ENCODE measurements around the gene DNAJB6. TPM values are rescaled to one million over a fixed set of nuclear protein-coding genes. Genes with fewer than 3 reads are reported as not detected.

The DNAJB6 gene
- total RNA-seq, 1 experiment from 2014 or later: 288 TPM

DNA sequence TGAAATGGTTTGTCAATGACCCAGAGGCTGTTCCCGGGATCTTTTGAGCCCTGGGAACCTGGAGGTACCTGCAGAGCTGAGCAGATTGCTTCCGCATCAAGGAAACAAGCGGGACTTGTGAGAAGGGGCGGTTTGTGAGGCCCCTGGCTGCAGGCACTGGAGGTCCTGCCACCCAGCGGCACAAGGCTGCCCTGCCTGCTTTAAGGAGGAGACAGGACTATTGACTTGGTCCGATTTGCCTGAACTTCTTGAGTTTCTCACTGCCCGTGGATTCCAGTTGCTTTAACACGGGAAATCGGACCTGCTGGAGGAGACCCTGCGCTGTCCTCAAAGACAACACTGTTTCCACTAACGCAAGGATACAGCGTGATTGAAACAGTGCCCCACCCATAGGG, 130.1 kb downstream of the DNAJB6 start:
- DNase-seq (ENCODE audit: low spot score): no peak
- ChIA-PET POLR2A (no interaction called here), CTCF (interaction anchor here (3.2 kb wide), 1 partner anchor 8 kb away, joined by 26 read pairs; no protein-coding TSS in a partner anchor)
- Mint-ChIP-seq H3K4me3 (no peak overlapping the region), H3K4me1 (peaks cover 13% of the 10 kb centered on the region), H3K27ac (no peak overlapping the region), H3K36me3 (0 out of 2 replicates have a peak, but pooled peaks cover 2% of the 10 kb centered on the region), H3K27me3 (ENCODE audit: low read depth) (peaks cover 18% of the 10 kb centered on the region), H3K9me3 (peaks cover 6% of the 10 kb centered on the region)
- TF ChIP-seq AFF4 (CRISPR knock-in tag; IDR thresholded peaks at IDR 0.05; ENCODE audit: borderline replicate concordance) (no peak), ATF1 (CRISPR knock-in tag; IDR thresholded peaks at IDR 0.05) (no peak), IRF2 (CRISPR knock-in tag; IDR thresholded peaks at IDR 0.05; ENCODE audit: borderline replicate concordance, low read depth) (no peak)
- TF ChIP-seq, protein P1, sequence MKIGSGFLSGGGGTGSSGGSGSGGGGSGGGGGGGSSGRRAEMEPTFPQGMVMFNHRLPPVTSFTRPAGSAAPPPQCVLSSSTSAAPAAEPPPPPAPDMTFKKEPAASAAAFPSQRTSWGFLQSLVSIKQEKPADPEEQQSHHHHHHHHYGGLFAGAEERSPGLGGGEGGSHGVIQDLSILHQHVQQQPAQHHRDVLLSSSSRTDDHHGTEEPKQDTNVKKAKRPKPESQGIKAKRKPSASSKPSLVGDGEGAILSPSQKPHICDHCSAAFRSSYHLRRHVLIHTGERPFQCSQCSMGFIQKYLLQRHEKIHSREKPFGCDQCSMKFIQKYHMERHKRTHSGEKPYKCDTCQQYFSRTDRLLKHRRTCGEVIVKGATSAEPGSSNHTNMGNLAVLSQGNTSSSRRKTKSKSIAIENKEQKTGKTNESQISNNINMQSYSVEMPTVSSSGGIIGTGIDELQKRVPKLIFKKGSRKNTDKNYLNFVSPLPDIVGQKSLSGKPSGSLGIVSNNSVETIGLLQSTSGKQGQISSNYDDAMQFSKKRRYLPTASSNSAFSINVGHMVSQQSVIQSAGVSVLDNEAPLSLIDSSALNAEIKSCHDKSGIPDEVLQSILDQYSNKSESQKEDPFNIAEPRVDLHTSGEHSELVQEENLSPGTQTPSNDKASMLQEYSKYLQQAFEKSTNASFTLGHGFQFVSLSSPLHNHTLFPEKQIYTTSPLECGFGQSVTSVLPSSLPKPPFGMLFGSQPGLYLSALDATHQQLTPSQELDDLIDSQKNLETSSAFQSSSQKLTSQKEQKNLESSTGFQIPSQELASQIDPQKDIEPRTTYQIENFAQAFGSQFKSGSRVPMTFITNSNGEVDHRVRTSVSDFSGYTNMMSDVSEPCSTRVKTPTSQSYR (CRISPR knock-in tag; IDR thresholded peaks at IDR 0.05): no peak
- peak; percentile 36 for ATAC-seq

Other genes with a start within 250 kb of the DNAJB6 start
- 52.4 to 59.7 TPM (median 53.8 TPM) in 3 replicates for gene UBE3C, start 198.1 kb upstream of the DNAJB6 start, total RNA-seq (2021)

All from WTC11 (cell line).